Melanocyte of skin (primary cell): ENCODE measurements around the gene ZNF267. TPM values are rescaled to one million over a fixed set of nuclear protein-coding genes. Genes with fewer than 3 reads are reported as not detected.

Experiments used
- small RNA-seq, 2 donors: library from RNA; depleted of rRNA; stranded (forward); fragments of <200 nt; gene quantifications; one replicate each; pipeline ENCODE3, GENCODE V24; 2012
- total RNA-seq, 2 donors: library from RNA; depleted of rRNA; stranded (reverse); fragments of >200 nt; gene quantifications; 2 replicates each; pipeline ENCODE4 v1.2.3, GENCODE V29; 2012

The ZNF267 gene
- 10 to 100 TPM; 15.7 to 19.6 TPM for total RNA-seq

GRCh38 chr16:31873556-31874365 is at the start of gene ZNF267:
Gene ZNF267 (plus strand): TSS chr16:31873807. CDS start chr16:31873967, 160 bp downstream.

Small RNAs within 50 kb of the gene (small RNA-seq; reads per million reads assigned to genes)
- gene AC034105.2 (0 reads per million in 2 donors), gene AC034105.4 (0 reads per million in 2 donors)
